PC-9 (cell line): ENCODE measurements around the gene UBR1. TPM values are rescaled to one million over a fixed set of nuclear protein-coding genes. Genes with fewer than 3 reads are reported as not detected.

Experiments
- BruUV-seq: library from RNA; stranded (reverse); fragments of 400-500 nt; replicated peaks from 2 replicates; lab custom pipeline; 2021; lab: Mats Ljungman, UMichigan
- CTCF ChIA-PET: fragments of 300-600 bp; sonication (Branson Sonifier 250); formaldehyde crosslinking; loops from one replicate; lab custom pipeline; 2022; ENCODE audit warnings: antibody characterized with exemption; lab: Charles Lee
- POLR2A ChIA-PET: fragments of 300-600 bp; sonication (Branson Sonifier 250); formaldehyde crosslinking; loops from one replicate; lab custom pipeline; 2022; ENCODE audit warnings: antibody characterized with exemption; ENCODE audit not compliant: unreplicated experiment; lab: Charles Lee
- DNase-seq, 2 experiments: peaks; one replicate each; pipeline versions ENCODE4 v3.0.0 to v3.0.0-alpha.2; 2015 to 2022; ENCODE audit warnings: mixed read lengths in 1 of 2
- H2AFZ ChIP-seq: fragments of 200-600 bp; sonication (generic); 2 replicates; pipeline ENCODE4 v1.8.1; 2017; ENCODE audit warnings: antibody characterized with exemption
- H3F3A ChIP-seq: fragments of 200-600 bp; sonication (generic); 2 replicates; pipeline ENCODE4 v1.8.1; 2017; ENCODE audit warnings: antibody characterized with exemption, mild to moderate bottlenecking, low read depth; ENCODE audit not compliant: insufficient read depth
- H3K27ac ChIP-seq: fragments of 200-600 bp; sonication (generic); 2 replicates; pipeline ENCODE4 v1.6.1; 2016; ENCODE audit warnings: mixed run types
- H3K27me3 ChIP-seq: fragments of 200-600 bp; sonication (generic); 2 replicates; pipeline ENCODE4 v1.6.1; 2016; ENCODE audit warnings: low read depth, mixed run types; ENCODE audit not compliant: insufficient read depth
- H3K36me3 ChIP-seq: fragments of 200-600 bp; sonication (generic); 2 replicates; pipeline ENCODE4 v1.6.1; 2016; ENCODE audit warnings: low read depth, mixed run types
- H3K4me1 ChIP-seq: fragments of 200-600 bp; sonication (generic); replicated peaks from 2 replicates; pipeline ENCODE4 v1.6.1; 2016; ENCODE audit warnings: mixed run types; ENCODE audit not compliant: insufficient read depth
- H3K4me2 ChIP-seq: fragments of 200-600 bp; sonication (generic); 2 replicates; pipeline ENCODE4 v1.6.1; 2017; ENCODE audit warnings: mixed run types
- H3K4me3 ChIP-seq: fragments of 200-600 bp; sonication (generic); 2 replicates; pipeline ENCODE4 v1.6.1; 2016; ENCODE audit warnings: mixed run types
- H3K79me2 ChIP-seq: fragments of 200-600 bp; sonication (generic); 2 replicates; pipeline ENCODE4 v1.6.1; 2017; ENCODE audit warnings: low read depth, mixed run types
- H3K9me2 ChIP-seq: fragments of 200-600 bp; sonication (generic); 2 replicates; pipeline ENCODE4 v1.8.1; 2017; ENCODE audit warnings: mild to moderate bottlenecking; ENCODE audit not compliant: insufficient read depth
- H3K9me3 ChIP-seq: fragments of 200-600 bp; sonication (generic); 2 replicates; pipeline ENCODE4 v1.8.1; 2016; ENCODE audit warnings: low read depth; ENCODE audit not compliant: insufficient read depth
- H4K20me1 ChIP-seq: fragments of 200-600 bp; sonication (generic); 2 replicates; pipeline ENCODE4 v1.8.1; 2017; ENCODE audit not compliant: insufficient read depth
- CTCF ChIP-seq: fragments of 200-600 bp; sonication (generic); conservative IDR thresholded peaks from 2 replicates; pipeline ENCODE4 v1.6.1; 2017; ENCODE audit warnings: mixed run types, antibody characterized with exemption, mild to moderate bottlenecking, moderate library complexity
- EZH2 ChIP-seq: fragments of 200-600 bp; sonication (generic); IDR thresholded peaks from 2 replicates; pipeline ENCODE4 v1.8.0; 2017; ENCODE audit warnings: antibody characterized with exemption, low read depth
- intact Hi-C: fragments of 100-400 bp; cut with micrococcal nuclease; formaldehyde crosslinking; loops from one replicate; pipeline ENCODE4 v1.10.0; 2022; ENCODE audit not compliant: unreplicated experiment
- total RNA-seq: library from RNA; stranded (reverse); gene quantifications from 2 replicates; pipeline ENCODE4 v1.2.3, GENCODE V29; 2021

UBR1 gene
- total RNA-seq, 1 experiment from 2014 or later: 17.1 TPM

GRCh38 chr15:42974202-42974862 is 131.5 kb downstream of the UBR1 start:
- Histone ChIP-seq H3K9me2 (no peaks in the 10 kb centered on the region), H3K36me3 (no peaks in the 10 kb centered on the region; the same call in 1 of the 2 replicates), H2AFZ (no peak overlapping the region), H3K9me3 (no peaks in the 10 kb centered on the region), H3F3A (no peaks in the 10 kb centered on the region; the same call in 1 of the 2 replicates), H3K4me3 (no peak overlapping the region), H4K20me1 (no peaks in the 10 kb centered on the region), H3K4me2 (no peak overlapping the region), H3K79me2 (no peaks in the 10 kb centered on the region), H3K4me1 (no peaks in the 10 kb centered on the region), H3K27ac (no peak overlapping the region), H3K27me3 (no peaks in the 10 kb centered on the region)
- no peak for DNase-seq
- ChIA-PET CTCF (interaction anchor here (0.7 kb wide), 1 partner anchor 574 kb away, joined by 3 read pairs; no protein-coding TSS in a partner anchor), POLR2A (no interaction called here)
- BruUV-seq: no TSS peak
- intact Hi-C loops: no loop called here
- no peak for TF ChIP-seq EZH2
- no peak for TF ChIP-seq CTCF

GRCh38 chr15:42973114-42973513 is 132.7 kb downstream of the UBR1 start:
- no TSS peak for BruUV-seq
- H3K36me3 ChIP-seq: no peaks in the 10 kb centered on the region; the same call in 1 of the 2 replicates
- no peak overlapping the region for H3K4me3 ChIP-seq
- TF ChIP-seq EZH2 (no peak), CTCF (no peak)
- H3K4me2 ChIP-seq: no peak overlapping the region
- H4K20me1 ChIP-seq: no peaks in the 10 kb centered on the region
- no peak for DNase-seq
- intact Hi-C loops: no loop called here
- CTCF ChIA-PET: no interaction called here
- no peaks in the 10 kb centered on the region for H3K79me2 ChIP-seq
- H2AFZ ChIP-seq: no peak overlapping the region
- H3K27me3 ChIP-seq: no peaks in the 10 kb centered on the region
- no peak overlapping the region for H3K27ac ChIP-seq
- H3F3A ChIP-seq: no peaks in the 10 kb centered on the region; the same call in 1 of the 2 replicates
- H3K9me2 ChIP-seq: no peaks in the 10 kb centered on the region
- POLR2A ChIA-PET: no interaction called here
- H3K9me3 ChIP-seq: no peaks in the 10 kb centered on the region
- H3K4me1 ChIP-seq: no peaks in the 10 kb centered on the region

- no peaks in the 10 kb centered on the region for H3K79me2 ChIP-seq
- no peak for TF ChIP-seq CTCF
- TF ChIP-seq EZH2: no peak
- H3K9me2 ChIP-seq: no peaks in the 10 kb centered on the region
- no peaks in the 10 kb centered on the region for H4K20me1 ChIP-seq
- no peaks in the 10 kb centered on the region for H3K9me3 ChIP-seq
- POLR2A ChIA-PET: no interaction called here
- CTCF ChIA-PET: no interaction called here
- H3K27me3 ChIP-seq: no peaks in the 10 kb centered on the region
- DNase-seq: no peak
- H3F3A ChIP-seq: no peaks in the 10 kb centered on the region; the same call in 1 of the 2 replicates
- H3K4me1 ChIP-seq: no peaks in the 10 kb centered on the region
- no peak overlapping the region for H3K27ac ChIP-seq
- no peaks in the 10 kb centered on the region for H3K36me3 ChIP-seq
- no peak overlapping the region for H3K4me2 ChIP-seq
- H3K4me3 ChIP-seq: no peak overlapping the region
- intact Hi-C loops: no loop called here
- H2AFZ ChIP-seq: no peak overlapping the region
- no TSS peak for BruUV-seq
Measured at GRCh38 chr15:42971830-42972229, 134.0 kb downstream of the UBR1 start.
